ENCODE measurements around the gene LETM1. TPM values are rescaled to one million over a fixed set of nuclear protein-coding genes. Genes with fewer than 3 reads are reported as not detected.

The LETM1 gene
- total RNA-seq, 4 donors from 2014 or later: 23.2 to 40.3 (median 33.6) TPM

DNA sequence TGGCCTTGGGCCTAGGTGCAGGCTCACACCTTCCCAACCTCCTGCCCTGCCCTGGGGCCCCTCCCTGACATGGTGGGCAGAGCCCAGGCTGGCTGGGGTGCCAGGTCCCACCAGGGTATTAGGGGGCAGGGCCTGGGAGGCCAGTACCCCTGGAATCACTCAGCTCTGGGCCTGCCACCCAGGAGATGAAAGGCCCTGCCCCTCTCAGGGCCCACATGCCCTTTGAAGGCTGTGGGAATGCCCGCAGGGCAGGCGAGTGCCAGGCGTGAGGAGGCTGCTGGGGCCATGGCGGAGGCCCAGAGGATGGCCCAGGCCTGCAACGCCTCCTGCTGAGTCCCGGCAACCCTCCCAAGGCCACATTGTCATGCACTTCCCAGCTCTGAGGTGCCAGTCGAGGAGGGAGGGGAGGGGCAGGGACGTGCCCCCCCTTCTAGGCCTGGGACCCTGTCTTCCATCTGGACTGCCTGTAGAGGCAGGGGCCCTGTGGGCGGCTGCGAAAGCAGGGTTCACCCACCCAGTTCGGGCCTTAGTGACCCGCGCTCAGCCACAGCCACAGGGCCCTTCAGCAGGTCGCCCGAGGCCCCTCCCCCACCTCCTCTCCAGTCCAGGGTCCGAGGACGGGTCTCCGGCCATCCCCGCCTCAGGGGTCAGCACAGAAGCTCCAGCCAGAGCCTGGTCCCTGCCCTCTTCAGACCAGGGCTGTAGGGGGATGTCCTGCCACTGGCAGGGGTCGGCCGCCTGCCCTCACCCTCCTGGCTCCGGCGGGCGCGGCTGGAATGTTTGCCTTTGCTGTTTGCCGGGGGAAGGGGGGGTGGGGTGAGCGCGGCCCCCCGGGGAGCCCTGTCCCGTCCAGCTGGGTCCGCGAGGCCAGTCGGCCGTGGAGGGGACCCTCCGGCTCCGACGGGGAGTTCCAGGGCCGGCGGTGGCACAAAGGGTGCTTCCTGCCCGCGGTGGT lies 89.6 kb downstream of the LETM1 start:
- Histone ChIP-seq H3K4me1 (peaks cover 0 to 7% of the 10 kb centered on the region in 2 donors), H3K27ac (no peak overlapping the region), H3K36me3 (no peaks in the 10 kb centered on the region), H3K27me3 (peaks cover 2 to 18% (median 16%) of the 10 kb centered on the region in 3 donors), H3K4me3 (peak overlapping the region; percentile 13 to 42 (median 26)), H3K9me3 (no peaks in the 10 kb centered on the region)
- TF ChIP-seq CTCF (IDR thresholded peaks at IDR 0.05 in 4 of 5, conservative IDR thresholded peaks at IDR 0.05 in 1 of 5) (no peak), POLR2A (IDR thresholded peaks at IDR 0.05) (no peak)
- in situ Hi-C loops (cut with MboI; ENCODE audit: low sequenced_read_pairs in 4 of 4) (no loop called here), intact Hi-C loops (cut with DNase I; ENCODE audit: low total_unique reads) (no loop called here)
- no peak for DNase-seq
- ATAC-seq: no peak

GRCh38 chr4:1765409-1766072 lies 90.4 kb downstream of the LETM1 start:
- intact Hi-C loops (cut with DNase I; ENCODE audit: low total_unique reads): no loop called here
- TF ChIP-seq POLR2A (IDR thresholded peaks at IDR 0.05) (no peak), CTCF (IDR thresholded peaks at IDR 0.05 in 4 of 5, conservative IDR thresholded peaks at IDR 0.05 in 1 of 5) (no peak)
- ATAC-seq (no peak), DNase-seq (no peak)
- H3K4me1 ChIP-seq: peaks cover 0 to 7% of the 10 kb centered on the region in 2 donors
- no peak overlapping the region for H3K4me3 ChIP-seq
- in situ Hi-C loops (cut with MboI; ENCODE audit: low sequenced_read_pairs in 4 of 4): no loop called here
- H3K27me3 ChIP-seq: peaks cover 2 to 18% (median 16%) of the 10 kb centered on the region in 3 donors
- H3K36me3 ChIP-seq: no peaks in the 10 kb centered on the region
- H3K9me3 ChIP-seq: no peaks in the 10 kb centered on the region
- no peak overlapping the region for H3K27ac ChIP-seq

DNA sequence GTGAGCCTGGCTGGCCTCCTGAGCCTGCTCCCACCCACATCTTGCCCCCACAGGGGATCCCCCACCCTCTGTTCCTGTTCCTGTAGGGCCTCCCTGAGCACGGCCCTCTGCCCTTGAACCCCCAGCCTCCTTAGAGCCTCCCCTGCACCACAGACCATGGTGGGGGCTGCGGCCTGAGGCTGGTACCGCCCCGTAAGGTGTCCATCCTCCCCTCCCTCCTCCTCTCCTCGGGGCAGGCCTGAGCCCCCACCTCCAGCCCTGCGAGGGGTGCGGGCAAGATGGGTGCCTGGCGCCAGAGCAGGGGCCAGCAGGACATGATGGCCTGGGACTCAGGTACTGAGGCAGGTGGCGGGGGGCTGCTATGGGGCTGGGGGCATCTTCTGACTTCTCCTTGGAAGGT lies 91.3 kb downstream of the LETM1 start:
- TF ChIP-seq CTCF (IDR thresholded peaks at IDR 0.05 in 4 of 5, conservative IDR thresholded peaks at IDR 0.05 in 1 of 5): no peak
- intact Hi-C loops (cut with DNase I; ENCODE audit: low total_unique reads) (no loop called here), in situ Hi-C loops (cut with MboI; ENCODE audit: low sequenced_read_pairs in 4 of 4) (no loop called here)
- Histone ChIP-seq H3K4me1 (peaks cover 0 to 7% of the 10 kb centered on the region in 2 donors), H3K36me3 (no peaks in the 10 kb centered on the region), H3K27me3 (peaks cover 2 to 16% (median 14%) of the 10 kb centered on the region in 3 donors), H3K9me3 (no peaks in the 10 kb centered on the region), H3K4me3 (no peak overlapping the region), H3K27ac (no peak overlapping the region)
- ATAC-seq (no peak), DNase-seq (no peak)

- Histone ChIP-seq H3K4me1 (peaks cover 0 to 7% of the 10 kb centered on the region in 2 donors), H3K27ac (no peak overlapping the region), H3K27me3 (peaks cover 2 to 16% (median 14%) of the 10 kb centered on the region in 3 donors), H3K4me3 (peak overlapping the region; percentile 26 to 43 (median 28)), H3K36me3 (no peaks in the 10 kb centered on the region), H3K9me3 (no peaks in the 10 kb centered on the region)
- in situ Hi-C loops (cut with MboI; ENCODE audit: low sequenced_read_pairs in 4 of 4): no loop called here
- intact Hi-C loops (cut with DNase I; ENCODE audit: low total_unique reads): no loop called here
- DNase-seq (no peak), ATAC-seq (no peak)
- TF ChIP-seq CTCF (IDR thresholded peaks at IDR 0.05 in 4 of 5, conservative IDR thresholded peaks at IDR 0.05 in 1 of 5) (peak in 1 of 5 experiments; percentile 18), POLR2A (IDR thresholded peaks at IDR 0.05) (no peak)
Observed at GRCh38 chr4:1763550-1764080, 92.3 kb downstream of the LETM1 start.

Data from gastrocnemius medialis (tissue), 4 donors.